ENCODE data around the gene RC3H1.

- TF ChIP-seq JUND (IDR thresholded peaks at IDR 0.05) (no peak), CTCF (IDR thresholded peaks at IDR 0.05; ENCODE audit: low read depth, low read length, missing input control) (no peak), ZBTB33 (IDR thresholded peaks at IDR 0.05) (no peak), NR2F2 (IDR thresholded peaks at IDR 0.05) (no peak), SP1 (IDR thresholded peaks at IDR 0.05) (no peak), TAF1 (conservative IDR thresholded peaks at IDR 0.05) (no peak), REST (IDR thresholded peaks at IDR 0.05) (no peak), MAX (IDR thresholded peaks at IDR 0.05) (no peak), ATF3 (IDR thresholded peaks at IDR 0.05) (no peak), FOXA2 (IDR thresholded peaks at IDR 0.05) (no peak), EGR1 (IDR thresholded peaks at IDR 0.05; ENCODE audit: low read depth in 2 of 2) (no peak), YY1 (IDR thresholded peaks at IDR 0.05) (no peak), RAD21 (IDR thresholded peaks at IDR 0.05) (no peak)
Observed at GRCh38 chr1:174053826-174054225, 31.7 kb upstream of the RC3H1 start.

All from liver (tissue), 3 donors.